Panc1 (cell line): ENCODE measurements around the gene SYT2.

Experiments used
- POLR2AphosphoS5 ChIP-seq: IDR thresholded peaks from 2 replicates; pipeline ENCODE4 v1.6.1; 2012; ENCODE audit warnings: mild to moderate bottlenecking, low read depth, low read length, moderate library complexity
- TF ChIP-seq, protein P1 (sequence below), 2 experiments: IDR thresholded peaks; 2 replicates each; pipeline ENCODE4 v1.6.1; 2011 to 2012; ENCODE audit warnings: low read depth in 2 of 2, control low read depth in 1 of 2, low read length in 1 of 2, mild to moderate bottlenecking in 1 of 2, moderate library complexity in 1 of 2; ENCODE audit not compliant: insufficient read depth in 1 of 2
- TF ChIP-seq, protein P2 (sequence below): fragments of 450-650 bp; IDR thresholded peaks from 2 replicates; pipeline ENCODE4 v1.5.1; 2017; ENCODE audit warnings: mild to moderate bottlenecking

DNA sequence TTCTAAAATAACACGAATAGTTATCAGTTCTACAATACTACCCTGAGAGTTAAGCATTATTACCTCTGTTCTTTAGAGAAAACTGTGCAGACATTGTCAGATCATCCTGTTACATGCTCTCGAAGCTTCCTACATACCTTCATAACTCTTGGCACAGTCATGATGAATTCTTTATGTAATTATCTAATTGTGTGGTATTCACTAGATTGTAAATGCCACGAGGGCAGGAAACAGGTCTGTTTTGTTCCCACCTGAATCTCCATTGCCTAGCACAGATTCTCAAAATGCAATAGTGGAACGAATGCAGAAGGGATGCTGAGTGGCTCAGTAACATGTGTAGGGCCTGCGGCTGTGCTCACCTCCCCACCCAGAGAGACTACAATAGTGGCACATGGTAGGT, 3.4 kb downstream of the SYT2 start:
- TF ChIP-seq, protein P1, sequence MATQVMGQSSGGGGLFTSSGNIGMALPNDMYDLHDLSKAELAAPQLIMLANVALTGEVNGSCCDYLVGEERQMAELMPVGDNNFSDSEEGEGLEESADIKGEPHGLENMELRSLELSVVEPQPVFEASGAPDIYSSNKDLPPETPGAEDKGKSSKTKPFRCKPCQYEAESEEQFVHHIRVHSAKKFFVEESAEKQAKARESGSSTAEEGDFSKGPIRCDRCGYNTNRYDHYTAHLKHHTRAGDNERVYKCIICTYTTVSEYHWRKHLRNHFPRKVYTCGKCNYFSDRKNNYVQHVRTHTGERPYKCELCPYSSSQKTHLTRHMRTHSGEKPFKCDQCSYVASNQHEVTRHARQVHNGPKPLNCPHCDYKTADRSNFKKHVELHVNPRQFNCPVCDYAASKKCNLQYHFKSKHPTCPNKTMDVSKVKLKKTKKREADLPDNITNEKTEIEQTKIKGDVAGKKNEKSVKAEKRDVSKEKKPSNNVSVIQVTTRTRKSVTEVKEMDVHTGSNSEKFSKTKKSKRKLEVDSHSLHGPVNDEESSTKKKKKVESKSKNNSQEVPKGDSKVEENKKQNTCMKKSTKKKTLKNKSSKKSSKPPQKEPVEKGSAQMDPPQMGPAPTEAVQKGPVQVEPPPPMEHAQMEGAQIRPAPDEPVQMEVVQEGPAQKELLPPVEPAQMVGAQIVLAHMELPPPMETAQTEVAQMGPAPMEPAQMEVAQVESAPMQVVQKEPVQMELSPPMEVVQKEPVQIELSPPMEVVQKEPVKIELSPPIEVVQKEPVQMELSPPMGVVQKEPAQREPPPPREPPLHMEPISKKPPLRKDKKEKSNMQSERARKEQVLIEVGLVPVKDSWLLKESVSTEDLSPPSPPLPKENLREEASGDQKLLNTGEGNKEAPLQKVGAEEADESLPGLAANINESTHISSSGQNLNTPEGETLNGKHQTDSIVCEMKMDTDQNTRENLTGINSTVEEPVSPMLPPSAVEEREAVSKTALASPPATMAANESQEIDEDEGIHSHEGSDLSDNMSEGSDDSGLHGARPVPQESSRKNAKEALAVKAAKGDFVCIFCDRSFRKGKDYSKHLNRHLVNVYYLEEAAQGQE (IDR thresholded peaks at IDR 0.05; ENCODE audit: insufficient read depth in 1 of 2, low read depth in 2 of 2, low read length in 1 of 2): no peak
- TF ChIP-seq, protein P2, sequence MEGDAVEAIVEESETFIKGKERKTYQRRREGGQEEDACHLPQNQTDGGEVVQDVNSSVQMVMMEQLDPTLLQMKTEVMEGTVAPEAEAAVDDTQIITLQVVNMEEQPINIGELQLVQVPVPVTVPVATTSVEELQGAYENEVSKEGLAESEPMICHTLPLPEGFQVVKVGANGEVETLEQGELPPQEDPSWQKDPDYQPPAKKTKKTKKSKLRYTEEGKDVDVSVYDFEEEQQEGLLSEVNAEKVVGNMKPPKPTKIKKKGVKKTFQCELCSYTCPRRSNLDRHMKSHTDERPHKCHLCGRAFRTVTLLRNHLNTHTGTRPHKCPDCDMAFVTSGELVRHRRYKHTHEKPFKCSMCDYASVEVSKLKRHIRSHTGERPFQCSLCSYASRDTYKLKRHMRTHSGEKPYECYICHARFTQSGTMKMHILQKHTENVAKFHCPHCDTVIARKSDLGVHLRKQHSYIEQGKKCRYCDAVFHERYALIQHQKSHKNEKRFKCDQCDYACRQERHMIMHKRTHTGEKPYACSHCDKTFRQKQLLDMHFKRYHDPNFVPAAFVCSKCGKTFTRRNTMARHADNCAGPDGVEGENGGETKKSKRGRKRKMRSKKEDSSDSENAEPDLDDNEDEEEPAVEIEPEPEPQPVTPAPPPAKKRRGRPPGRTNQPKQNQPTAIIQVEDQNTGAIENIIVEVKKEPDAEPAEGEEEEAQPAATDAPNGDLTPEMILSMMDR: no peak
- TF ChIP-seq POLR2AphosphoS5: no peak
